ENCODE data around the gene ARHGEF12.

The ARHGEF12 gene, protein sequence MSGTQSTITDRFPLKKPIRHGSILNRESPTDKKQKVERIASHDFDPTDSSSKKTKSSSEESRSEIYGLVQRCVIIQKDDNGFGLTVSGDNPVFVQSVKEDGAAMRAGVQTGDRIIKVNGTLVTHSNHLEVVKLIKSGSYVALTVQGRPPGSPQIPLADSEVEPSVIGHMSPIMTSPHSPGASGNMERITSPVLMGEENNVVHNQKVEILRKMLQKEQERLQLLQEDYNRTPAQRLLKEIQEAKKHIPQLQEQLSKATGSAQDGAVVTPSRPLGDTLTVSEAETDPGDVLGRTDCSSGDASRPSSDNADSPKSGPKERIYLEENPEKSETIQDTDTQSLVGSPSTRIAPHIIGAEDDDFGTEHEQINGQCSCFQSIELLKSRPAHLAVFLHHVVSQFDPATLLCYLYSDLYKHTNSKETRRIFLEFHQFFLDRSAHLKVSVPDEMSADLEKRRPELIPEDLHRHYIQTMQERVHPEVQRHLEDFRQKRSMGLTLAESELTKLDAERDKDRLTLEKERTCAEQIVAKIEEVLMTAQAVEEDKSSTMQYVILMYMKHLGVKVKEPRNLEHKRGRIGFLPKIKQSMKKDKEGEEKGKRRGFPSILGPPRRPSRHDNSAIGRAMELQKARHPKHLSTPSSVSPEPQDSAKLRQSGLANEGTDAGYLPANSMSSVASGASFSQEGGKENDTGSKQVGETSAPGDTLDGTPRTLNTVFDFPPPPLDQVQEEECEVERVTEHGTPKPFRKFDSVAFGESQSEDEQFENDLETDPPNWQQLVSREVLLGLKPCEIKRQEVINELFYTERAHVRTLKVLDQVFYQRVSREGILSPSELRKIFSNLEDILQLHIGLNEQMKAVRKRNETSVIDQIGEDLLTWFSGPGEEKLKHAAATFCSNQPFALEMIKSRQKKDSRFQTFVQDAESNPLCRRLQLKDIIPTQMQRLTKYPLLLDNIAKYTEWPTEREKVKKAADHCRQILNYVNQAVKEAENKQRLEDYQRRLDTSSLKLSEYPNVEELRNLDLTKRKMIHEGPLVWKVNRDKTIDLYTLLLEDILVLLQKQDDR (N-terminal part only)

DNA sequence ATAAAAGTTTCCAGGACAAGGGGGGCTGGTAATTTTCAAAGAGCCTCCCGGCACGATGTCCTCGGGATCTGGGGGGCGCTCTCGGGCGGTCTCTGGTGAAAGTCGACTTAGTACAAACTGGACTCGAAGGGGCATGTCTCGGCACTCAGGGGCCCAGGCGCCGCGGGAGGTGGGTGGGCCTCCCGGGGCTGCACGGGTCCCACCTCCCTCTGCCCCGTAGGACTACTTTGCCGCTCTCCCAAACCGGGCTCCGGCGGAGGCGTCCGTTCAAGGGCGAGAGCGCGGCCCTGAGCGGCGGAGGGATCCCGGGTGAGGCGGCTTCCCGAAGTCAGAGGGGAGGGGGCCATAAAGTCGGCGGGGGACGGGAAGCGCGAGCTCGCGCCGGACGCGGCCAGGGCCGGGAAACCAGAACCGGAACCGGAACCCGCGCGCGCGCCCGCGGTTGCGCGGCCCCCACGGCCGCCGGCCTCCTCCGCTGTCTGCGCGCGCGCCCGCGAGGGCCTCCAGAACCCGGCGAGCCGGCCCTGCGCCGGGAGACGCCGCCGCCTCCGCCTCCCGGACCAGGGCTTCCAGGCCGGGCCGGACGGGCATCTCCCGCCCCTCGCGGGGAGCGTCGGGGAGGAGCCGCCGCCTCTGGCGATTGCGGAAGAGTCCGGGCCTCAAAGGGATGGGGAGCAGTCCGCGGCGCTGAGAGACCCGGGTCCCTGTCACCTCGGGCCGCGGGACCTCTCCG lies at the start of gene ARHGEF12:
ARHGEF12 (plus strand) TSS at position 506 of the 733 bp plus-strand sequence. CDS start 831 bp downstream, outside the sequence.
- DNase-seq (ENCODE audit: low read depth in 2 of 3, low spot score in 1 of 3): peak; percentile 67 to 84 (median 69)

DNA sequence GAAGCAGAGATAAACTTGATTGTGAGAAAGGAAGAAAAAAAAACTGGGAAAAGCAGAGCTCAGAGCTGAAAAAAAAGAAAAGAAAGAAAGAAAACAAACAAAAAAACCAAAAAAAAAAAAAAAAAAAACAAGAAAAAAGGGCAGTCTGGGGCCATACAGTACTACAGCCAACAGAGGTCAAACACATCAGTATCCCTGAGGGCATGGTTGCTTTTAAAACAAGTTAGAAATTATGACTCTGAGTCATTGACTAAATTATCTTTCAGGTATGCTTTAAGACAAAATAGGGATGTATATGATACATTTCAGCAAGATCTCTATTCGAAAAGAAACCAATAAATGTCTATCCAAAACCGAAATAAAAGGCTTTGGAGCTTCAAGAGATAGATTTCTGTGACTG lies 48.2 kb upstream of the ARHGEF12 start:
- DNase-seq (ENCODE audit: low read depth in 2 of 3, low spot score in 1 of 3): no peak

DNA sequence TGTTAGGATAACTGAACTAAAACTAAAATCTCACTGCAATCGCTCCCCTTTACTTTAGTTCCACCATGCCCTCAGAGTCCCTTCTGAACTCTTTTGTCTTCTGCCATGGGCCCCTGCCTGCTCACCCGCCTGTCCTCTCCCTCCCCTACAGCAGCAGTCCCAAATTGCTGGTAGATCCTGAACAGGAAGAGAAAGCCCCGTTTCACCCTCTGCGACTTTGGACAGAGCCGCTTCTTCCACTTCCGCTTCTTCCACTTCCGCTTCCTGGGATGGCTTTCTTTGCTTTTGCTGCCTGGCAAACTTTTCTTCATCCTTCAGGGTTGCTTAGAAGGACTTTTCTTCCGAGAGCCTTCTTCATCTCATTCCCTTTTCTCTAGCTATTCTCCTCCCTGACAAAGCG lies 46.8 kb upstream of the ARHGEF12 start:
- DNase-seq (ENCODE audit: low read depth in 2 of 3, low spot score in 1 of 3): no peak

DNA sequence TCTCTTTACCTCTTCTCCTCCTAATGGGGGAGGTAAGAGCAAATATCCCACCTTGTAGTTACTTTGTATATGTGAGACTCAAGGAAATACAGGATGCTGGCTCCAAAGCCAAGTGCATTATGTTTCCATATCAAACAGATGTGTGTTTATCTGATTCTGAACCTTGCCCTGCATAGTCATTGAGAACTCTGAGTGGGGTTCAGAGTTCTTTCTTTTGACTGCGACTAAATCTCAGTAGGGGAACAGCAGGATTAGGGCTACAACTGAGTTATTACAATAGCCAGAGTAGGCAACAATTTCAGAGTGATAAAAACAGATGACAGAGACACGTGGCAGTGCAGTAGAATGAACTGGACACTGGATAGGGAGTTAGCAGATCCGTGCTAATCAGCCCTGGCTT lies 45.3 kb upstream of the ARHGEF12 start:
- no peak for DNase-seq (ENCODE audit: low read depth in 2 of 3, low spot score in 1 of 3)

DNA sequence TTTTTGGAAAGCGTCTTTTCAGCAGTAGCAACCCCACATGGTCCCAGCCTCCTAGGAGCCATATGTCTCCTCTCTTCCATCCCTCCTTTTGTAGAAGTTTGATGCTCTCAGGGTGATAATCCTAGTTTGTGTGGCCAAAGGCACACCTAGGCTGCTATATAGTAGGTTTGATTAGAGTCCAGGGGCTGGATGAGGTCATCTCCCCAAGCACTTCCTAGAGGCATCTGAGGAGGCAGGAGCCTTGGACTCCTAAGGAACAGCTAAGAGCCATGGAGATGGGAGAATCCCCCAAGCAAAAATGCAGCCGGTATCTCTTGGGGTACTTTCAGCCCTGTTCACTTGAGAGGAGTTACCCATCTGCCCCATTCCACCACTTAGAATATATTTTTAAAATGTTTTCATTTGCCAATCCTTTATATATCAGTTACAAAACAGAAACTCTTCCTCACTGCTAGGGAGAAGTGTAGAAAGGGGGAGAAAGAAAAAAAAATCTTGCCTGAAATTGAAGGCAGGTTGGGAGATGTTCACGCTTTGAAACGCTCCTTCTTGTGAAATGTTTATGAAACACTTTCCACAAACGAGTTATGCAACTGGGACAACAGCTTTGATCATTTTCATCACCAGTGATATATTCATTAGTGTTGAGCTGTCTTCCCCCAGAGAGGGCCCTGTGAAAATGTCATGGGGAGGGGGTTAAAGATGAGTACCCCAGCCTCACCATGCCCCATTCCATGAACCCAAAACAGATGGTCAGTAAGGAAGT lies 43.0 kb upstream of the ARHGEF12 start:
- no peak for DNase-seq (ENCODE audit: low read depth in 2 of 3, low spot score in 1 of 3)

DNA sequence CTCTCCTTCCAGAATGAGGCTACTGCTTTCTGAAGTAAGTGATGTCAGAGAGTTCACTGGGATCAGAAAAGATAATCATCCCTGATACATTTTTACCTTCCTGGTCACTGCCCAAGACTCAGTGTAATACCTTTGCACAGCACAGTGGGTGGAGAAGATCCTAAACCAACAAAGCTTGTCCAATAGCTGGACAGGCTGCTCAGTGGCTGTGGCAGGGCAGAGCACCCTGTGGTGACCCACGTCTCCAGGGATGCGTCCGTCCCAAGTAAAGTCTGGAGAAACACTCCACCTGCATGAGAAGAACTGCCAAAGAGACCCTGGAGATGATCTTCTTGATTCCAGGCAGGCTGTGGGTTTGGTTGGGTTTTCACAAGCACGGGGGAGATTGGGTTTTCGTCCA lies 42.1 kb upstream of the ARHGEF12 start:
- DNase-seq (ENCODE audit: low read depth in 2 of 3, low spot score in 1 of 3): no peak

DNA sequence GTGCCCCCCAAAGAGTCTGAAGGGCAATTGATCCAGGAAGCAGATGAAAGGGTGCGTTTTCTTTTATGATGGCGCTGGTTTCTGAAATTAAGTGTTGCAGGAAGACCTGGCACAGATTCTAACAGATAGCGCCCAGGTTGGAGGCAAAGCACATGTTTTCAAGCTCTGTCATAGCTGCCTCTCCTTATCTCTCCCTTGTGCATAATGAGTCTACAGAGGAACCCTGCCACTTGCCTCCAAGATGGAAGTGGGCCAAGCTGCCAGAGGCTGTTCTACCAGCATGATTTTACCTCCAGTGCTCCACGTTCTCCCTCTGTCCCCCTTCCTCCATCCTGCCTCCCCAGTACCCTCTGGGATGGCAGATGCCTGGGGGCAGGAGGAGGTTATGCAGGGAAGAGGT lies 41.1 kb upstream of the ARHGEF12 start:
- DNase-seq (ENCODE audit: low read depth in 2 of 3, low spot score in 1 of 3): no peak

DNA sequence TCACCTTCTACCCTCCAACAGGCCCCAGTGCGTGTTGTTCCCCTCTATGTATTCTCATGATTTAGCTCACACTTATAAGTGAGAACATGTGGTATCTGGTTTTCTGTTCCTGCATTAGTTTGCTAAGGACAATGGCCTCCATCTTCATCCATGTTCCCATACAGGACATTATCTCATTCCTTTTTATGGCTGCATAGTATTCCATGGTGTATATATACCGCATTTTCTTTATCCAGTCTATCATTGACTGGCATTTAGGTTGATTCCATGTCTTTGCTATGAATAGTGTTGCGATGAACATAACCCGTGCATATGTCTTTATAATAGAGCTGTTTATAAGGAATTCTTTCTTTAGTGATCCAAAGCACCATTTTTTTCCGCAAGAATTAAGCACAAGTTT lies 39.7 kb upstream of the ARHGEF12 start:
- no peak for DNase-seq (ENCODE audit: low read depth in 2 of 3, low spot score in 1 of 3)

DNA sequence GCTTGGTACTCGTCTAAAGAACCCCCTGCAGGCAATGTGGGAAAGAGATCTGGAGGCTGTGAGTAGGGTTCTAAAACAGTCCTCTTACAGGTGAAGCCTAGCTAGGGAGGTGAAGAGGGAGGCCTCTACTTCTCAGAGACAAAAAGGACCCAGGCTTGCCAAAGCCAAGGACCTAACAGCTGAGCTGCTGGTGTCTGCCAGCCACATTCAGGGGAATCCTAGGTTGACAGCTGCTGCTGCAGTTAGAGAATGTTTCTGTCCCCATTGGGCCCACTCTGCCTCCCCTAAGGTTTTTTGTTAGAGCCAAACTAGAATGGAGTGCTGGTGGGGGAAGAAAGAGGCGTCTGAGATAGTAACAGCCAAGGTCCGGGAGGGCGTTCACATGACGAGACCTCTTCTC lies 37.8 kb upstream of the ARHGEF12 start:
- DNase-seq (ENCODE audit: low read depth in 2 of 3, low spot score in 1 of 3): no peak

DNA sequence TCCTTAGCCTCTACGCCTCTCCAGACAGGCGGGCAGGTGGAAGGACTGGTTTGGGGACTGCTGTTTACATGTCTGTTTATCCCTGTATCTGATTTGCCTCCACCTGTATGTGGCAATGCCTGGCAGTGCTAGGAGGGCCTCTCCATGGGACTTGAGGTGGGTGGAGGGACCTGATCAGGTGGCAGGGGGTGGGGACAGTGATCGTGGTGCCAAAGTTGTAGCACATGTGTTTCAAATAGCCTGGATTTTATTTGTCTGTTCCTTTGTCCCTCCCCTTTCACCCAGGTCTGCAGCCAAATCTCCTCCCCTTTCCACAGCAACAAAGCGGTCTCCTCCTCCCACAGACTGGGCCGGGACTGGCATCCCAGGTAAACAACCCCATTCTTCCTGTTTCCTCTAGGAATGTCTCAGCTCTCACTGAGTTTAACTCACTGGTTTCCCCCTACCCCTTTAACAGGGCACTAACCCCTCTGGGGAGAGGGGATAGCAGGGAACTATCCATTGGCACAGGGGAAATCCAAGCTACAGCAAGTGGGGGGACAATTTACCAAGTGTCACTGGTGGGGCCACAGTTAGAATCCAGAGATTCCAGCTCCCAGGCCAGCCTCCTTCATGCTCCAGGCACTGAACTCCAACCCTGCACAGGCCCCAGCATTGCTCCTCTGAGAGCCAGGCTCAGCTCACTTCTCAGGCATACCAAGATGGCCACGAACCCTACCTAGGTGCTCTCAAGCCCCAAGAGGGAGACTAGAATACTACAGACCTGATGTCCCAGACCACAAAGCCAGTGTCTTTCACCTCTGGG lies 34.0 kb upstream of the ARHGEF12 start:
- DNase-seq (ENCODE audit: low read depth in 2 of 3, low spot score in 1 of 3): no peak

DNA sequence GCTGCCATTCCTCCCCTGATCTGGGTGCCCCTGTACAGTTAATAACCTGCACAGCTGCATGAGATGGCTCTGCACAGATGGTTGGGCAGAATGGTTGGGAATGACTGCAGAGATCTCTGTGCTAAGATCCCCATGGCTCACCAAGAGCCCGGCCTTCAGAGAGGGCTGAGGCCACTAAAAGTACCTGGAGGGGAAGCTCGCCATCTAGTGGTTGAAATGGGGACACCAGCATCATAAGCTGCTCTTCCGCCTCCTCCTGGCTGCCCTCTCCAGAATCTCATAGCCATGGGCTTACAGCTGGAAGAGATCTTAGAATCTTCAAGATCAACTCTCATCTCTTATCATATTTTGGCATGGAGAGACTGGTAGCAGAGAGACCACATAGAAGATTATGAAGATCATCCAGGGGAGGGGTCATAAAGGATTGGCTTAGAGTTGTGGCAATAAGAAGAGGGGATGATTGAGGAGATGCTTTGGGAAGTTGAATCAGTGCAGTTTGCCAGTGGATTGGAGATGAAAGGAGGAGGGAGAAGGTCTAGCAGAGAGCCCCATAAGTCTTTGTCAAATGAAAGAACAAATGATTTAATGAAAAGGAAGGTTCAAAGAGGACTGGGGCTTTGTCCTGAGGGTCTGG lies 33.1 kb upstream of the ARHGEF12 start:
- peak; percentile 13 to 74 (median 61) for DNase-seq (ENCODE audit: low read depth in 2 of 3, low spot score in 1 of 3)

DNA sequence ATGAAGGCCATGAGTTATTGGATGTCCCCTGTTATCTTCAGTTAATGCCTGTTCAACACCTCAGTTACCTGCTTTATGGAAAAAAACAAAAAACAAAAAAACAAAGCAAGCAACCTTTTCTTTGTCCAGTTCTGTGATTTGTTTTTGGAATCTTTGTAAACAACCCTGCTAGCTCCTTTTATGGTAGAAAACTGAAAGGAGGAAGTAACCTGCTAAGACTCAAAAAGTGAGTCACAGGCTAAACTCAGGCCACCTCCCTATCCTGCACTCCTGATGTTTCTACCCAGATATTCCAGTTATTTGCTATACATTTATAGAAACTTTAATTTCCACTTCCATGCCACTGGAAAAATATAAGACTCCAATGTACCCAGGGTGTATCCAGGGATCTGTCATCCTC lies 31.7 kb upstream of the ARHGEF12 start:
- DNase-seq (ENCODE audit: low read depth in 2 of 3, low spot score in 1 of 3): no peak

DNA sequence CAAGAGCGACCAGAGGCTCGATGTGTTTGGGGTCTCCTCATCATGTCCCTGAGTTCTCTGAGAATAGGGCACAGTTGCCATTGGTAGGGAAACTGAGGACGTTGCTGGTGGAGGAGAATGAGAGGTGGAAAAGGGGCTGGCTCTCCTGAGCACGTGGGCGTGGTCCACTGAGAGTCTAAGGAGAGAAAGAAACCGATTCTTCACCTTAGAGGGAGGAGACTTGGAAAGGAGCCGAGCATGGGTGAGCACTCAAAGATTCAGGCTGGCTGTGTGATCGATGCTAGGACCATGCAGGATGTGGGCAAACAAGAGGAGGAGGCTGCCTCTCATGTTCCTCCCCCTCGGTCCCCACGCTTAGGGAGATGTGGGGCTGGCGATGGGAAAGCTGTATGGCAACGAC lies 30.9 kb upstream of the ARHGEF12 start:
- DNase-seq (ENCODE audit: low read depth in 2 of 3, low spot score in 1 of 3): no peak

DNA sequence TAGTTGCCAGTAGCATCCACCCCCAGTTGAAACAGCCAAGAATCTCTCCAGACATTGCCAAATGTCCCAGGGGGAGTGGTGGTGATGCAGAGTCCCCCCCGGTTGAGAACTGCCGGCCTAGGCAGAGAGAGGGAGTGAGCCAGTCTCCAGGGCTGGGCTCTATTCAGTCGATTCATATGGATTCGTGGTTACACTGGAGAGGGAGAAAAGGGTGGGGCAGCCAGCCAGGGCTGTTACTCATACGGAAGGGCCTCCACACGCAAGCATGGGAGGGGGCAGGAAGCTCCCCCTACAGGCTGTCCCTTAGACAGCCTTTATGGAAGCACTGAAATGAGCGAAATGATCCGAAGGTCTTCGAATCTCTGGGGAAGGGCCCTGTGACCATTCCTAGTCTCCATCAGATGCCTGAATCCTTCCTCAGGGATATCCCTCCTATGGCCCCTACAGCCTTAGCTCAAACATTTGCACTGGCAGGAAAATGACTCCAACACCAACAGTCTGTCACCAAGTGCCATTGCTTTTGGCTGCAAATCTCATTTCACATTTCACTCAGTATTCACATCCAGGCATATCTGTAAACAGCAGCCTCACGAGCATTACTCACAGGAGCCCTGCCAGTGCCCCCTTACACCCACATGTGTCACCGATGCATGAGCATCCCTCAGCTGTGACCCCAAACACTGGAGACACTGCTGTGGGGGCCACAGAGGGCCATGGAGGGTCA lies 29.5 kb upstream of the ARHGEF12 start:
- no peak for DNase-seq (ENCODE audit: low read depth in 2 of 3, low spot score in 1 of 3)

DNA sequence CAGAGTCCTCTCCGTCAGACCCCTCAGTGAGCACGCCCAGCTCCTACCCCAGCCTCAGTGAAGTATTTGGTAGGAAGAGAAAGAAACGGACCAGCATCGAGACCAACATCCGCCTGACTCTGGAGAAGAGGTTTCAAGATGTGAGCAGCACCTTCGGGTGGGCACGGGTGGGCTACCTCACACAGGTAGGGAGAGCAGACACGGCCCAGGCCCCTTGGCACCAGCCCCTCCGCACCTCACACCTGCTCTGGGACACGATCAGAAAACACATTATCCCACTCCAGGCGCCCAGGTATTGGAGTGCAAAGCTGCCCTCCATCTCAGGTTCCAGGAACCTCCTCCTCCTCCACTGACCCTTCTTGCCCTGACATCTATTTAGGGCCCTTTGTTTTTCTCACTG lies 28.7 kb upstream of the ARHGEF12 start:
- DNase-seq (ENCODE audit: low read depth in 2 of 3, low spot score in 1 of 3): no peak

DNA sequence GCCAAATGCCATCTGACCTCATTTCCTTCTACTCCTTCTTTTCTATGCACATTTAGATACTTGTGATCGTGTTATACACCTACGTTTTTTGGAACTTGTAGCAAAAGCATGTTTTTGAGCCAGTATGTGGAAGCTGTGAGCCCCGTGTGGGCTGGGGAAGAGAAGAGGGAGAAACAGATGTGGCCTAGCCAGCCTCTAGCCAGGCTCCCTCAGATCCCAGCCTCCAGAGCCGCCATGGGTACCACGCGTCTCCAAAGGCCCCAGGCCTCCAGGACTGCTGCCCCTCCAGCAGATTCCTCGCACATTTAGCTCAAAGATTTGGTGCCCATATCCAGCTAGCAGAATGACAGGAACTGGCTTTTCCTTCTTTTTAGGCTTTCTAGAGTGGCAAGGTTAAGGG lies 28.1 kb upstream of the ARHGEF12 start:
- DNase-seq (ENCODE audit: low read depth in 2 of 3, low spot score in 1 of 3): no peak

DNA sequence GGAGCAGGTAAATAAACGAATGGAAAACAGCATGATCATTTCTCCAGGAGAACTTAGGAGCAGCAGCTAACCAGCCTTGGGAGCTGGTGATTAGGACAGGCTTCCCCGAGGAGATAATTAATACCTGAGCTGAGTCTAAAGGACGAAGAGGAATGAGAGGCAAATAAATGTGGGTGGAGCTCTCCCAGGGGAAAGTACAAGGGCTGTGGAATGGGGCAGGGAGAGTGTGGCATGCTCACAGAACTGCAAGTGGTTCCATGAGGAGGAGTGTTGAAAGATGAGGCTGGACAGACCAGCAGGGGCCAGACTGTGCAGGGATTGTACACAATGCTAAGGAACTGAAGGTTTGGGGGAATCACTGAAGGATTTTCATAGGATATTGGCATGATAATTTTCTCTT lies 25.3 kb upstream of the ARHGEF12 start:
- no peak for DNase-seq (ENCODE audit: low read depth in 2 of 3, low spot score in 1 of 3)

DNA sequence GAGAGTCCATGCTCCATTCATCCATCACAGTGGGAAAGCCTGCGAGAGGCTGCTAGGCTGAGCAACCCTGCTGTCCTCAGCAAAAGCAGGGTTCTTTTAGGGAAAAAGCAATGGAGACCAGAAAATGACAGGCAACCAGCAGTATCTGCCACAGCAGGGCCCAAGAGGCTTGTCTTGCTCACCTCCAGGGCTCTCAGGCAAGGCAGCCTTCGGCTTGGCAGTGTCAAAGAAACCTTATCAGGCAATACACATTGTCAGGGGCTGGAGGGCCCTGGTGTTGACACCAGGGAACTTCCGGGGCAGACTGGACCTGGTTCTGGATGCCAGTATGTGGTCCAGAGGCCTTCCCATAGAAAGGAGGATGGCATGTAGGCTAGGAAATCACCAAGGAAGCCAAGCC lies 21.4 kb upstream of the ARHGEF12 start:
- no peak for DNase-seq (ENCODE audit: low read depth in 2 of 3, low spot score in 1 of 3)

Data from stimulated activated CD4-positive, alpha-beta T cell treated with anti-CD3 and anti-CD28 coated beads, Interleukin-12 subunit alpha, Interleukin-12 subunit beta, amount 100 ng/mL, for 48 hours (primary cell).